Stimulated activated CD4-positive, alpha-beta T cell treated with anti-CD3 and anti-CD28 coated beads, Interleukin-1b, Interleukin-23, amount 100 ng/mL, for 24 hours (primary cell): ENCODE results near the gene NOP9.

ENCODE experiments used
- DNase-seq, 4 experiments: peaks; one replicate each; pipeline ENCODE4 v3.0.0-alpha.2; 2020; ENCODE audit warnings: low read depth in 4 of 4, low spot score in 1 of 4

The NOP9 gene

DNA sequence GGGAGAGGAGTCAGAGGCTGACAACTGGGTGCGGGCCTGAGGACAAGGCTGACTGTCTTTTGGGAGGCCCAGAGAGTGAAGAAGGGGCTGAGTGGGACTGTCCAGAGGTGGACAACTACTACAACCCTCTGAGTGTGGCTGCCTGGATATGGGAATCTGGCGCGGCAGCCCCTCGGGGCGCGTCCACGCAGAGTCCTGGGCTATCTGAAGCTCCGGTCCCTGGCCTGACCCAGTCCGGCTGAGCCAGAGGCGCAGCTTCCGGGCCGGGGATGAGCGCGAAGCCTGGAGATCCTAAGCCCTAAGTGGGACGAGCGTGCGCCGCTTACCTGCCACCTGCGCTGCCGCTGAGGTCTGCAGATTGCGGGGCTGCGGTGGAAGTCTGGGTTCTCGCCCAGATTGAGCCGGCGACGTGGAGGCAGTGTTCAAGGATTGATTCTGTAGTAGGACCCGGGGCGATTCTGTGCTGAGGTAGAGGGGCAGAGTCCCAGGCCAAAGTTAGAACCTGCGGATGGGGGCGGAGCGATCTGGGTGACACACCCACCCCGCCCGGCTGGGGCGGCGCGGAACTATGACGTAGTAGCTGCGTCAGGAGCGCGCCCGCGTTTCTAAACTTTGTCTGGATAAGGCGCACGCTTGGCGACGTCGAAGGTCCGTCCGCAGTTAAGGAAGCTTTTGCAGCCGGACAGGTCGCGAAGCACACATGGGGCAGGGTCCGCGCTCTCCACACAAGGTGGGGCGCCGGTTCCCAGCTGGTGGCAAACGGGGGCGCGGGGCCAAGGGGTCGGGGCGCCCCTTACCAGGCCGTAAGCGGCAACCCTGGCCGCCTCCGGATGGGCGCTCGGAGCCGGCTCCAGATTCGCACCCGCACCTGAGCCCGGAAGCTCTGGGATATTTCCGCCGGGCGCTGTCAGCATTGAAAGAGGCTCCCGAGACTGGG lies at the start of gene NOP9, which contains the start of gene DHRS1:
NOP9 (plus strand) TSS at position 596 of the 937 bp plus-strand sequence; CDS start at position 701, 105 bp downstream.
DHRS1 (minus strand) TSS at position 526 of the 937 bp plus-strand sequence. CDS start 674 bp downstream, outside the sequence.
- peak; percentile 84 to 94 (median 88) for DNase-seq

DNA sequence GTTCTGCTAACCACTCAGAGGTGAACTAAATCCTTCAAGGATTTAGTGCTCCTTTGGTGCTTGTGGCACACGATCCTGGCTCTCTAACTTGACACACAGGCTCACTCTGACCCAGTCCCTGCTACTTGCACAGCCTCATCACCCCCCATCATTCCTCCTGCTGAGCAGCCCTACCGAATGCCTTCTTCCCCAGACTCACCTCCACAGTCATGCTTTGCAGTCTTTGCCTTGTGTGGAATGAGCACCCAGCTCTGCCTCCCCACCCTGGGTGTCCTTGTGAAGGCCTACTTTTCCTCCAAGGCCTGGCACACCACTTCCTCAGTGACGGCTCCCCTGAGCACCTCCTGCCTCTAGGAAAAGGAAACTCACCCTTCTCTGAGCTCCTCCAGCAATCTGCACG lies 49.3 kb upstream of the NOP9 start:
- DNase-seq: no peak

DNA sequence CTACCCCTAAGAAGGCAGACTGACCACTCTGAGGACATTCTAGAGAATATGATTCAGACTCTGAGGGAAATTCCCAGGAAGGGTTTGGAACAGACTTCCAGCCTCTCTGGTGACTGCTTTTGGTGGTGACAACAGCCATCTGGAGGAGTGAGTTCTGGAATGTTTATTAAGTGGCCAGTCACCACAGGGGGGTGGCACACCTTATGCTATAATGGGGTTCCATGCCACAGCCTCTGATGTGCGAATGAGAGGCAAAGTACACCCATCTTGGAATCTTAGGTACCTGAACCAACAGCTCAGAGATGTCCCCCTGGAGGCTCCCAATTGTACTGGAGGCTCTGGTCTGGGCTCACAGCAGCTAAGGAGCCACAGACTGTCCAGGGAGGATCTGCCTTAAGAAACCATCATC lies 47.8 kb upstream of the NOP9 start:
- no peak for DNase-seq

DNA sequence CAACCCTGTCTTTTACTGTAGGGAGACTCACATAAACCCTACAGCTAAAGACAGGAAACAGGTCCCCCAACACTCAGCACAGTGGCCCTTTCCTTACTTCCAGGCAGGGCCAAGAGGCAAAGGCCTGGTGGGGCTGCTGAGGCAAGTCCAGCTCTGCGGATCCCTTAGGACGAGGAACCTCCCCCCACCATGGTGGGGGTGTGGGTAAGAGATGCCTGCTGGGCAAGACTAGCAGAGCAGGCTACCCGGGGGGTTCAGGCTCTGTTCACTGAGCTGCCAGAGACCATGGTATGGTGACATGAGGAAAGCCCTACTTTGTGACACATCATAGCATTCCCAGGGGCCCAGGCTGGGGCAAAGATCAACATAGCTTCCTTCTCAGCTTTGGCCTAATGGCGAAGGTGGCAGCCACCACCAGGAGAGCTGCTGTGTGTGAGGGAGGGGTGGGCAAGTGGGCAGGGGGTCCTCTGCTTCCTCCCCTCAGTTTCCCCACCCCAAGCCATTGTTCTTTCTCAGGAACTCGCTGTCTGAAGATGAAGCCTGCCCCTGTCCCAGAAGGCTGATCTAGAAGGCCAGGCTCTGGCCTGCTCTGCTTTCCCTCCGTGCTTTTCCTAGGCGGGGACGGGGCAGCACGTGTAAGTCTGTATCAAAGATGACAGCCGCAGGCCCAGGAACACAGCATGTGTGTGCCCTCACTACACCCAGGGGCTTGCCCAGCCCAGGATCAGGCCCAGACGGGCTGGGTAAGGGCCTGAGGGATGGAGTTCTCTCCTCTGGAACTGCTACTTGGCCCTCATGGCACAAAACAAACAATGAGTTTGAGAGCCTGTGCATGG lies 47.1 kb upstream of the NOP9 start:
- DNase-seq: no peak

GRCh38 chr14:24253936-24254335 lies 45.7 kb upstream of the NOP9 start:
- DNase-seq: no peak

- no peak for DNase-seq
Observed at GRCh38 chr14:24254630-24255392, 44.8 kb upstream of the NOP9 start.

- no peak for DNase-seq
Observed at GRCh38 chr14:24255438-24255837, 44.2 kb upstream of the NOP9 start.

DNA sequence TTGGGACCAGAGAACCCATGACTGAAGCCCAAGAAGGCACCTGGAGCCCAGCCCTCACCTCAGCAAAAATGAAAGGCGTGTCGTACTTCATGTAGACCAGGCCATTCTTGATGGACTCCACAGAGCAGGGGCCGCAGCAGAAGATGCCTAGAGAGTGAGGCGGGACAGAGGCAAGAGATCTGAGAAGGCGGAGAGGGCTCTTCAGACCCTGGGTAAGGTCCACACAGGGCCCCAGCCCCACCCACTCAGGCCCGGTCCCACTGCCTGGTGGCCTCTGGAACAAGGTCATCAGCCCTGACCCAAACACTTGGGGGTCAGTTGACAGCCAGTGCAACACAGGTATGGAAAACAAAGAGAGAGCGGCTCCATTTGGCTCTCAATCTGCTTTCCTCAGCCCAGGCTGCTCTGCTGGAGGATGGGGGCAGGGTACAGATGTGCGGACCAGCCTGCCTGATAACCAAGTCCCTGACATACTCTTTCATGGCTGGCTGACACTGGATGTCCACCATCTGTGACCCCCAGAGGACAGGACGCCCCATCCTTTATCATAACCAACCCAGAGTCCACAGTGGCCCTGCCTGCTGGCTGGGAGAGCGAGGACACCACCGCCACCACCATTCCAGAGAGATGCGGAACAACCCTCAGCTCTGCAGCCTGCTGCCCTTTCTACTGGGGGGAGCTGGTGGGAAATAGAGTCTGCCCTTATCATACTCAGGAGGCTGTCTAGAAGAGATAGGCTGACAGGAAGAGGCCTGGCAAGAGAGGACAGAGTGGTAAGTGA lies 43.5 kb upstream of the NOP9 start:
- no peak for DNase-seq

DNA sequence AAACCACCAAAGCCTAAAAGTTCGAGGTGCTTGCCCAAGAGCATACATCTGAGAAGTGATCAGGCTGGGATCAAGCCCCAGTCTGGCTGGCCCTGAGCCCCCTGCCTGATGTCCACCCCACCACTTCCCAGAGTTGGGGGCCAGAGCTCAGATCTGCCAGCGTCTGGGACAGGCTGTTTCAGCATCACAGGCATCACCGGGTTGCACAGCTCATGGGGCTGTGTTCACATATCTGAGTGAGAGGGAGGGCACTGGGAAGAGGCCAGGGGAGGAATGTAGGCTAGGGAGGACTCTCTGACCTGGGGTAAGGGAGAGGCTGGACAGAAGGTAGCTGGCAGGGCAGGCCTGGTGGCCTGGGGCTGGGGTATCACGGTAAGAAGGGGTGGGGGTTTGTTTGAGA lies 42.7 kb upstream of the NOP9 start:
- DNase-seq: no peak

DNA sequence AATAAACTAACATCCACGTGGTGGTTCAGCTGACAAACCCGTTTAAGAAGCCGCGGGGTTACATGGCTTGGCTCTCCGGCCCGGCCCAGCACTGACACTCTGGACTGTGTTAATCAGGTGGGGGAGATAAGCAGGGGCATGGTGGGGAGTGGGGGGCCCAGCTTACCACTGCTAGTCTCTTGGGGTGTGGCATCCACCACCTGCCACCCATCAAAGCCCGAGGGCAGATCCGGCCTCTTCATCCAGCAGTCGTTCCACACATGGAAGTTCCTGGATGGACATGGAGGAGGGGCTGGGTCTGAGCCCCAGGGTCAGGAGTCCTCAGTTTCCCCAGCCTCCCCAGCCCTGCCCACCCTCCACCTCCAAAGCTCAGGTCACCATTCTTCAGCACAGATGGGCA lies 41.5 kb upstream of the NOP9 start:
- no peak for DNase-seq

DNA sequence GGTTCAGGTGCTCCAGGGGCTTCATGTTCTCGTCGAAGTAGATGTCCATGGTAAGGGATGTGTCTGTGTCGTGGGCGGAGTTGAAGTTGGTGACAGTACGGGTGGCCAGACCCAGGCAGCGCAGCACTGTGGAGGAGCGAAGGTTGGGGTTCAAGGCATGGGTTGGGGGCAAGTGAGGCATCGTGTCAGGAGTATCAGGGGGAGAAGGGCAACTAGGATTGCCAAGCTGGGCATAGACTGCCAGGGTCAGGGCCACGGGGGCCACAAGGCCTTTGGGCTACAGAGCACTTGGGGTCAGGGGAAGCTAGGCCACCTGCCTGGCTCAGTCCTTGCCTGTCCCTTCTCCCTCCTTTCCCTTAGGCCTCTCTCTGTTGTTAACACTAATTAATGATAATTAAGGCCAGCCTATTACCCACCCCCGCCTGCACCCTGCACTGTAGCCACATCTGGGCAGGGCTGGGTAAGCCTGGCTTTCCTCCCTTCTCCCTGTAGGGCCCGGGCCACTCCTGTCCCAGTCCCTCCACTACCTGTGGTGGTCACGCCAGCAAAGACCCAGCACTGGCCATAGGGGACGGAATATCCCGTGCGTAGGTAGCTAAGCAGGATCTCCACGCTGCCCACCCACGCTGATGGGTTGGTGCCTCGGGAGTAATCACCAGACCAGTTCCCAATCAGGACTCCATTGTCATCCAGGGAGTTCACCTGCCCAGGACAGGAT lies 40.9 kb upstream of the NOP9 start:
- no peak for DNase-seq

- DNase-seq: no peak
Observed at GRCh38 chr14:24259282-24260025, 40.2 kb upstream of the NOP9 start.

- no peak for DNase-seq
Observed at GRCh38 chr14:24260026-24260779, 39.4 kb upstream of the NOP9 start.

GRCh38 chr14:24260780-24261157 lies 38.9 kb upstream of the NOP9 start:
- no peak for DNase-seq

DNA sequence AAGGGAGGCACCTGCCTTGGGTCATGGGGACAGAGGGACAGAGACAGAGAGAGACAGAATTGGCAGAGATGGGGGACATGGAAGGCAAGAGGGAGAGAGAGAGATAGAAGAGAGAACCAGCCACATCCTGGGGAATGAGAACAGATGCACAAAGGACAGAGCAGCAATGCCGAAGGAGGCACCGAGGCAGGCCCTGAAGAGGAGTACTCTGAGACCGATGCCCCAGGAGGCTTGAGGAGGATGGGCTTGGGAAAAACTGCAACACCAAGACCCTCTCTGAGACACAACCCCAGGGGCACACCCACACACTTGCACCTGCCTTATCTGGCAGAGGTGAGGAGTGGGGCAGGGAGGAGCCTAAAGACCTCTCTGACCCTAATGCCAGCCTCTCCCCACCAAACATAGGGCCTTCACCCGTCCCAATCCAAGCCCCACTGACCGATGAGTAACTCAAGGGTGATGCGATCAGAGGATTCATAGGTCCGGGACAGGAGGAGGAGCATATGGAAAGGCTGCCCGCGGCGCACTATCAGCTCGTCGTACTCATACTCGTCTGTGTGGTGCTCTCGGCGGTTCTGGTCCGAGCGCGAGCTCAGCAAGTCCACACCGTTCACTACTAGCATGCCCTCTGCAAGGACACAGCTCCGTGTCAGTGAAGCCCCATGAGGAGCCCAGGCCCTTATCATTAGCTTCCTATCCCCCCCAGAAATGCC lies 38.2 kb upstream of the NOP9 start:
- DNase-seq: no peak

DNA sequence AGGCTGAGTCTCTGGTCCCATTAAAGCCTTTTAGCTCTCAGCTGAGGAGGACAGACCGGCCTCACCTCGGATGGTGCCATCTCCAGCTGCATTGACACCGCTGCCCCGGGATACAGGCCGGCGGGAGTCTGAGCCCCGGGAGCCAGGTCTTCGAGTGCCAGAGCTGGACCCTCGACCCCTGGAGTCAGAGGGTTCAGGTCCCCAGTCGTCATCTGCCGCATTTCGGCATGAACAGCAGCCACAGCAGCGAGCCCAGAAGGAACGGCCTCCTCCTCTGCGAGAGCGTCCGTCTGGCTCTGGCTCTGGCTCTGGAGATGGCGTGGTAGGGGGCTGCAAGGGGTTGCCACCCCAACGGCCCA lies 37.7 kb upstream of the NOP9 start:
- no peak for DNase-seq

- no peak for DNase-seq
Observed at GRCh38 chr14:24262821-24263733, 36.6 kb upstream of the NOP9 start, which contains the start of gene TGM1. TSS of gene TGM1 (minus strand) at chr14:24263177. CDS start at chr14:24262352, 825 bp downstream.
